Panc1 (cell line): Measurements from ENCODE around the gene PPP1R1C. TPM values are rescaled to one million over a fixed set of nuclear protein-coding genes. Genes with fewer than 3 reads are reported as not detected.
"Not testable (repeated sequence)": the region's sequence is repeated elsewhere in the genome, so short reads cannot be mapped to it uniquely, and the experiment has no call there.

Experiments
- ATAC-seq: fragments of 200-7000 bp; cut with Tn5 transposase; 2 replicates; pipeline ENCODE4 v1.9.1; 2020; ENCODE audit warnings: mild to moderate bottlenecking, moderate library complexity
- BruUV-seq: library from RNA; stranded (reverse); fragments of 400-500 nt; replicated peaks from 2 replicates; lab custom pipeline; 2021; lab: Mats Ljungman, UMichigan
- CTCF ChIA-PET: fragments of 300-600 bp; sonication (Branson Sonifier 250); formaldehyde crosslinking; loops from one replicate; lab custom pipeline; 2022; ENCODE audit warnings: antibody characterized with exemption; lab: Charles Lee
- POLR2A ChIA-PET: fragments of 300-600 bp; sonication (Branson Sonifier 250); formaldehyde crosslinking; loops from one replicate; lab custom pipeline; 2022; ENCODE audit warnings: antibody characterized with exemption; lab: Charles Lee
- DNase-seq: peaks from one replicate; pipeline ENCODE4 v3.0.0-alpha.2; 2010; ENCODE audit warnings: low read depth, low spot score
- H3K27ac ChIP-seq: 2 replicates; pipeline ENCODE4 v1.5.1; 2011; ENCODE audit warnings: mild to moderate bottlenecking, low read length, inconsistent platforms
- H3K27me3 ChIP-seq: fragments of 200-500 bp; sonication (Bioruptor generic); 2 replicates; pipeline ENCODE4 v1.6.0; 2014; ENCODE audit warnings: low read length, inconsistent platforms; ENCODE audit not compliant: control insufficient read depth, insufficient read depth
- H3K36me3 ChIP-seq: fragments of 200-500 bp; sonication (Bioruptor generic); 2 replicates; pipeline ENCODE4 v1.5.1; 2014; ENCODE audit warnings: inconsistent platforms, mild to moderate bottlenecking, low read length, moderate library complexity; ENCODE audit not compliant: control insufficient read depth, insufficient read depth
- H3K4me1 ChIP-seq: 2 replicates; pipeline ENCODE4 v1.5.1; 2011; ENCODE audit warnings: inconsistent platforms, mild to moderate bottlenecking, low read length, moderate library complexity; ENCODE audit not compliant: control insufficient read depth, insufficient read depth
- H3K4me3 ChIP-seq, 2 experiments: 2 replicates each; pipeline ENCODE4 v1.5.1; 2011 to 2012; ENCODE audit warnings: low read depth in 2 of 2, low read length in 2 of 2, mild to moderate bottlenecking in 2 of 2, inconsistent platforms in 1 of 2, moderate library complexity in 1 of 2
- H3K9me3 ChIP-seq: fragments of 200-500 bp; sonication (Bioruptor generic); 2 replicates; pipeline ENCODE4 v1.5.1; 2014; ENCODE audit warnings: low read depth, mild to moderate bottlenecking, inconsistent platforms, low read length, moderate library complexity; ENCODE audit not compliant: control insufficient read depth, insufficient read depth
- CTCF ChIP-seq: fragments of 450-650 bp; IDR thresholded peaks from 2 replicates; pipeline ENCODE4 v1.5.1; 2017; ENCODE audit warnings: mild to moderate bottlenecking
- POLR2AphosphoS5 ChIP-seq: IDR thresholded peaks from 2 replicates; pipeline ENCODE4 v1.6.1; 2012; ENCODE audit warnings: mild to moderate bottlenecking, low read depth, low read length, moderate library complexity
- REST ChIP-seq, 2 experiments: IDR thresholded peaks; 2 replicates each; pipeline ENCODE4 v1.6.1; 2011 to 2012; ENCODE audit warnings: low read depth in 2 of 2, control low read depth in 1 of 2, low read length in 1 of 2, mild to moderate bottlenecking in 1 of 2, moderate library complexity in 1 of 2; ENCODE audit not compliant: insufficient read depth in 1 of 2
- SIN3A ChIP-seq: IDR thresholded peaks from 2 replicates; pipeline ENCODE4 v1.6.1; 2012; ENCODE audit warnings: low read depth, mild to moderate bottlenecking, low read length, moderate library complexity, borderline replicate concordance; ENCODE audit not compliant: insufficient read depth
- TCF7L2 ChIP-seq: IDR thresholded peaks from 2 replicates; pipeline ENCODE4 v1.6.1; 2011; ENCODE audit warnings: mild to moderate bottlenecking, low read depth, low read length, inconsistent platforms
- in situ Hi-C: cut with HindIII; loops from 2 replicates; pipeline ENCODE4 v1.10.0; 2016; ENCODE audit warnings: low sequenced_read_pairs, low pct_unique_long_range_greater_than_20kb
- intact Hi-C: fragments of 100-400 bp; cut with micrococcal nuclease; formaldehyde crosslinking; loops from one replicate; pipeline ENCODE4 v1.10.0; 2022; ENCODE audit not compliant: unreplicated experiment
- total RNA-seq: library from RNA; stranded (reverse); gene quantifications from one replicate; pipeline ENCODE4 v1.2.1, GENCODE V29; 2021; ENCODE audit not compliant: unreplicated experiment

The PPP1R1C gene
- total RNA-seq, 1 experiment from 2014 or later = 2.6 TPM

- no peak for DNase-seq
- Histone ChIP-seq H3K27me3 (no peaks in the 10 kb centered on the region), H3K27ac (no peak overlapping the region), H3K4me3 (no peak overlapping the region), H3K36me3 (no peaks in the 10 kb centered on the region), H3K4me1 (peaks cover 11% of the 10 kb centered on the region; the same call in 1 of the 2 replicates), H3K9me3 (no peaks in the 10 kb centered on the region)
- intact Hi-C loops = no loop called here
- ChIA-PET CTCF (no interaction called here), POLR2A (no interaction called here)
- no peak for TF ChIP-seq SIN3A
- TF ChIP-seq CTCF = no peak
- TF ChIP-seq REST (IDR thresholded peaks at IDR 0.05; ENCODE audit: insufficient read depth in 1 of 2, low read depth in 2 of 2, low read length in 1 of 2) = no peak
- TF ChIP-seq TCF7L2 = no peak
- no peak for TF ChIP-seq POLR2AphosphoS5
- no TSS peak for BruUV-seq
- in situ Hi-C loops = no loop called here
- ATAC-seq = no peak
Measured at GRCh38 chr2:181958726-181959125, 26.9 kb upstream of the PPP1R1C start.

- in situ Hi-C loops = no loop called here
- H3K9me3 ChIP-seq = no peaks in the 10 kb centered on the region
- ATAC-seq (no peak), DNase-seq (no peak)
- intact Hi-C loops = no loop called here
- no peak for TF ChIP-seq SIN3A
- no peak for TF ChIP-seq REST (IDR thresholded peaks at IDR 0.05; ENCODE audit: insufficient read depth in 1 of 2, low read depth in 2 of 2, low read length in 1 of 2)
- TF ChIP-seq POLR2AphosphoS5 = no peak
- TF ChIP-seq CTCF = no peak
- no peak for TF ChIP-seq TCF7L2
- BruUV-seq = no TSS peak
- H3K27me3 ChIP-seq = no peaks in the 10 kb centered on the region
- peaks cover 9% of the 10 kb centered on the region; the same call in 1 of the 2 replicates for H3K4me1 ChIP-seq
- no peak overlapping the region for H3K27ac ChIP-seq
- no peaks in the 10 kb centered on the region for H3K36me3 ChIP-seq
- ChIA-PET CTCF (no interaction called here), POLR2A (no interaction called here)
- H3K4me3 ChIP-seq = no peak overlapping the region
Measured at GRCh38 chr2:181959508-181959907, 26.1 kb upstream of the PPP1R1C start.

- ATAC-seq, H3K36me3 ChIP-seq, H3K27ac ChIP-seq, H3K27me3 ChIP-seq, DNase-seq, H3K4me1 ChIP-seq, CTCF ChIA-PET, BruUV-seq, H3K9me3 ChIP-seq, in situ Hi-C loops, POLR2A ChIA-PET, H3K4me3 ChIP-seq, intact Hi-C loops: not testable (repeated sequence)
Measured at GRCh38 chr2:181961167-181961566, 24.5 kb upstream of the PPP1R1C start.
